HFFc6 (cell line): Measurements from ENCODE around the gene CSF2RB. TPM values are rescaled to one million over a fixed set of nuclear protein-coding genes. Genes with fewer than 3 reads are reported as not detected.

Experiments
- DNase-seq: peaks from one replicate; pipeline ENCODE4 v3.0.0-alpha.2; 2018
- H3K27ac Mint-ChIP-seq: 2 replicates; pipeline ENCODE4 v1.8.0; 2020; ENCODE audit warnings: mild to moderate bottlenecking, mixed read lengths
- H3K27me3 Mint-ChIP-seq: 2 replicates; pipeline ENCODE4 v1.8.0; 2021; ENCODE audit warnings: mild to moderate bottlenecking, moderate library complexity, mixed read lengths; ENCODE audit not compliant: insufficient read depth
- H3K36me3 Mint-ChIP-seq: 2 replicates; pipeline ENCODE4 v1.8.0; 2021; ENCODE audit warnings: low read depth, mixed read lengths
- H3K4me1 Mint-ChIP-seq: 2 replicates; pipeline ENCODE4 v1.8.0; 2020; ENCODE audit warnings: low read depth, mixed read lengths
- H3K4me3 Mint-ChIP-seq: 2 replicates; pipeline ENCODE4 v1.8.0; 2020; ENCODE audit warnings: mild to moderate bottlenecking, moderate library complexity, mixed read lengths
- H3K9me3 Mint-ChIP-seq: 2 replicates; pipeline ENCODE4 v1.8.0; 2020; ENCODE audit warnings: mild to moderate bottlenecking, mixed read lengths
- CTCF ChIP-seq: fragments of 200-600 bp; sonication (generic); IDR thresholded peaks from 2 replicates; pipeline ENCODE4 v1.5.0; 2021; ENCODE audit warnings: antibody characterized with exemption, mild to moderate bottlenecking
- total RNA-seq, 6 experiments: library from RNA; stranded (reverse); fragmentation: NEBNext Ultra II Directional; extraction: Animal tissue kit (Norgen Biotek cat#: 25700); gene quantifications; 2 replicates in 1 of 6; 3 replicates in 5 of 6; pipeline ENCODE4 v1.2.3, GENCODE V29; 2021

The CSF2RB gene
- total RNA-seq, 6 experiments from 2014 or later: 0.76 to 3.2 (median 2.4) TPM

DNA sequence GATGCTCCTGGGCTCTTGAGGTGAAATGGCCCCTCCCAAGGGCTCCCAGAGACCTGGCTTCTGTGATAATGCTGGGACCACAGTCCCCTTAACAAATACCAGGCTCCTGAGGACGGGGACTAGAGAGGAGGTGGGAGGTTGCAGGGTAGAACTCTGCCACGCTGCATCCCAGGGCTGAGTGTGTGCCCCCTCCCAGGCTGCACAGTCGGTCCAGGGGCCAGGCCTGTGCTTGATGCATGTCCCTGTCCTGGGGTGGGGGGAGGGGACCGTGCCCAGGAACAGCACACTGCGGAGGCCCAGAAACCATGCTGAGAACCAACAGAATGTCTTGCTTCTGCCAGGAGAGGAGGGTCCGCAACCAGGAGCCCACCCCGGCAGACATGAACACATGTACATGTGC lies 9.3 kb downstream of the CSF2RB start:
- Mint-ChIP-seq H3K36me3 (no peaks in the 10 kb centered on the region), H3K4me1 (peaks cover 12% of the 10 kb centered on the region), H3K9me3 (no peaks in the 10 kb centered on the region; the same call in 1 of the 2 replicates), H3K27ac (no peak overlapping the region), H3K27me3 (peaks cover 17% of the 10 kb centered on the region), H3K4me3 (no peak overlapping the region)
- TF ChIP-seq CTCF: no peak
- DNase-seq: no peak

DNA sequence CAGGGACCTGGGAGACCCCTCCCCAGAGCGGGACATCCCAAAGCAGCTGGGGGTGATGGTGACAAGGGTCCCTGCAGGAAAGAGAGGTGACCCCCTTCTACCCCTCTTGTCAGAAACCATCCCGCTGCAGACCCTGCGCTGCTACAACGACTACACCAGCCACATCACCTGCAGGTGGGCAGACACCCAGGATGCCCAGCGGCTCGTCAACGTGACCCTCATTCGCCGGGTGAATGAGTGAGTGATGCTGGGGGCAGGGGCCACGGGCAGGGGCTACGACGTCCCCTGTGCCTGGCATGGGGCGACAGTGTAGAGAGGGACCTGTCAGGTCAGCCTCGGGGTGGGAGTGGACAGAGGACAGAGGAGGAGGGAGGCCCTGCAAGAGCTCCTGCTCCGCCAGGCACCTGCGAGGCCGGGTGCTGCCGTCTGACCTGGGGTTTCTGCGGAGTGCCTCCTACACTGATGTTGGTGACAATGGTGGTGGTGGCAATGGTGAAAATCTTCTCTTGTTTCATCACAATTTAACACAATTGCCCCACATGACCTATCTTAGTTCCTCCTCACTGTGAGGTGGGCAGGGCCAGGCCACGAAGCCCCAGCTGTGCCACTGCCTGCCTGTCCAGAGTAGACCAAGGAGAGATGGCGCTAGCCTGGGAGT lies 9.8 kb downstream of the CSF2RB start:
- H3K36me3 Mint-ChIP-seq: no peaks in the 10 kb centered on the region
- no peak for DNase-seq
- H3K27ac Mint-ChIP-seq: no peak overlapping the region
- H3K9me3 Mint-ChIP-seq: no peaks in the 10 kb centered on the region; the same call in 1 of the 2 replicates
- H3K4me1 Mint-ChIP-seq: peaks cover 12% of the 10 kb centered on the region
- H3K4me3 Mint-ChIP-seq: no peak overlapping the region
- peaks cover 19% of the 10 kb centered on the region for H3K27me3 Mint-ChIP-seq
- TF ChIP-seq CTCF: no peak

DNA sequence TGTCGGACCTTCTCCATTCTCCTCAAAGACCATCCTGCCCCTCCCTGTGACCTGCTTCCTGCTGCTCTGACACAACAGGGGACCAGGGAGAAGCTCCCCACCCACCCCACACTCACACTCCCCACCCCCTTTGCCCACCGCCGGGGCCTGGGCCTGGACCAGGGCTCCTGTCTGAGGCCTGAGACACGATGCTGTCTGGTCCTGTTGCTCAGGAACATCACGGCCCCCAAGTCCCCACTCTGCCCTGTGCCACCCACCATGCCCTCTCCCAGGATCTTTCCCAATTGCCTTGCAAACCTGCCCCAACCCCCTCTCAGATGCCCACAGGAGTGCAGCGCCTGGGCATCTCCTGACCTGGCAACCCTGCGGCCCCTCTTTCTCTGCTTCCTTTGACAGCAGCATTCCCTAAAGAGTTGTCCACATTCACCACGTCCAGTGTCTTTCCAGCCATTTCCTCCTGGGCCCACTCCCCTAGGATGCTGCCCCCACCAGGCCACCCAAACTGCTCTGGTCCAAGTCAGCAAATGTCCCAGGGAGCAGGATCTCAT lies 10.8 kb downstream of the CSF2RB start:
- Mint-ChIP-seq H3K36me3 (no peaks in the 10 kb centered on the region), H3K4me3 (no peak overlapping the region), H3K27ac (no peak overlapping the region), H3K9me3 (no peaks in the 10 kb centered on the region; the same call in 1 of the 2 replicates), H3K27me3 (peaks cover 25% of the 10 kb centered on the region), H3K4me1 (peaks cover 12% of the 10 kb centered on the region)
- no peak for TF ChIP-seq CTCF
- no peak for DNase-seq

DNA sequence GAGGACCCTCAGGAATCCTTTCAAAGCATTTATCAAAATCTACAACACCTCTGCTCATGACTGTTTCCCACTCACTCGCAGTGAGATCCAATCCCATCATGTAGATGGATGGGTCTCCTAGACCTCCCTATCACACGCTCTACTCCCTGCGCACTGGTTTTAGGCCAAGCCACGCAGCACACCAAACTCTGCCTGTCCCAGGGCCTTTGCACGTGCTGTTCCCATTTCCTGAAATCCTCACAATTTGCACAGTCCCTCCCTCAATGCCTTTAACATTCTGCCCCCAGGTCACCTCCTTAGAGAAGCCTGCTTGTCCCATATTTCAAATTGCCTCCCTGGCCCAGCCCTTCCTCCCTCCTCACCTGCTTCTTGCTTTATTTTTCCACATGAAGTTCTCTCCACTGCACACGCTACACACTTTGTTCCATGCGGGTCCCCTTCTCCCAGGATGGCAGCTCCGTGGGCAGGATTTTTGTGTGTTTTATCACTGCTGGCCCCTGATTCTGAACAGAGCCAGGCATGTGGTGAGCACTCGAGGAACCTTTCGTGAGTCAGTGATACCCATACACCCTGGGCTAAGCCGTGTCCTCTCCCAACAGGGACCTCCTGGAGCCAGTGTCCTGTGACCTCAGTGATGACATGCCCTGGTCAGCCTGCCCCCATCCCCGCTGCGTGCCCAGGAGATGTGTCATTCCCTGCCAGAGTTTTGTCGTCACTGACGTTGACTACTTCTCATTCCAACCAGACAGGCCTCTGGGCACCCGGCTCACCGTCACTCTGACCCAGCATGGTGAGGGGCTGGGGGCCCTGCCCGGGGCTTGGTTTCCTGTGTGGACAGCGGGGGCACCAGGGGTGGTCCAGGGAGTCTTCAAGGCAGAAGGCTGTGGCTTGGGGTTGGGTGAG lies 12.2 kb downstream of the CSF2RB start:
- peak; percentile 12 for DNase-seq
- Mint-ChIP-seq H3K4me1 (peaks cover 12% of the 10 kb centered on the region), H3K27ac (peak overlapping the region; percentile 50; the same call in 1 of the 2 replicates), H3K9me3 (no peaks in the 10 kb centered on the region; the same call in 1 of the 2 replicates), H3K36me3 (no peaks in the 10 kb centered on the region), H3K4me3 (no peak overlapping the region), H3K27me3 (peaks cover 28% of the 10 kb centered on the region)
- no peak for TF ChIP-seq CTCF

DNA sequence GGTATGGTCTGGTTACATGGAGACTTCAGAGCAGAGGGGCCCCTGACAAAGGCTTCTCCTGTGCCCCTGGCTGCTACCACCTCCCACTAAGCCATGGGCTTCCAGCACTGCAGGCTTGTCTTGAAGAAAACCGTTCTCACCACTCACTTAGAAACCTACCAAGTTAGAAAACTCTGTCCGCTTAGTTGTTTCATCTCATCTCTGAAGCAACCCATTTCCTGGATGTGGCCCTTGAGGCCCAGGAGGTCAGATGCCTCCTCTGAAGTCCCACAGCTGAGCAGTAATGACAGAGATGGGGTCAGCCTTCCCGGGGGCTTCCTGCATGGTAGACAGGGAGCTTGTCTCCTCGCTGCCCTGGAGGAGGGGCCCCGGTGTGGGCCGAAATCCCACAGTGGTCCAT lies 12.9 kb downstream of the CSF2RB start:
- peaks cover 12% of the 10 kb centered on the region for H3K4me1 Mint-ChIP-seq
- no peak overlapping the region for H3K27ac Mint-ChIP-seq
- H3K36me3 Mint-ChIP-seq: no peaks in the 10 kb centered on the region
- no peaks in the 10 kb centered on the region; the same call in 1 of the 2 replicates for H3K9me3 Mint-ChIP-seq
- DNase-seq: no peak
- no peak for TF ChIP-seq CTCF
- H3K4me3 Mint-ChIP-seq: no peak overlapping the region
- H3K27me3 Mint-ChIP-seq: peaks cover 31% of the 10 kb centered on the region
